WTC11 (cell line): ENCODE results near the gene VPS35L. TPM values are rescaled to one million over a fixed set of nuclear protein-coding genes. Genes with fewer than 3 reads are reported as not detected.

ENCODE experiments used
- ATAC-seq: fragments of 200-7000 bp; cut with Tn5 transposase; 2 replicates; pipeline ENCODE4 v1.10.0; 2021; ENCODE audit warnings: mild to moderate bottlenecking, moderate library complexity
- CTCF ChIA-PET: fragments of 300-600 bp; sonication (Branson Sonifier 250); formaldehyde crosslinking; loops from one replicate; lab custom pipeline; 2021; ENCODE audit warnings: antibody characterized with exemption; lab: Charles Lee
- POLR2A ChIA-PET: fragments of 350-600 bp; sonication (Branson Sonifier 250); formaldehyde crosslinking; loops from one replicate; lab custom pipeline; 2021; ENCODE audit warnings: antibody characterized with exemption; lab: Charles Lee
- DNase-seq: peaks from one replicate; pipeline ENCODE4 v3.0.0; 2021; ENCODE audit warnings: low spot score
- H3K27ac Mint-ChIP-seq: 2 replicates; pipeline ENCODE4 v1.8.0; 2021; ENCODE audit warnings: mixed read lengths
- H3K27me3 Mint-ChIP-seq: 2 replicates; pipeline ENCODE4 v1.8.0; 2021; ENCODE audit warnings: low read depth, mild to moderate bottlenecking, moderate library complexity, mixed read lengths
- H3K36me3 Mint-ChIP-seq: 2 replicates; pipeline ENCODE4 v1.8.0; 2021; ENCODE audit warnings: mixed read lengths
- H3K4me1 Mint-ChIP-seq: 2 replicates; pipeline ENCODE4 v1.8.0; 2022; ENCODE audit warnings: mixed read lengths
- H3K4me3 Mint-ChIP-seq: 2 replicates; pipeline ENCODE4 v1.8.0; 2021; ENCODE audit warnings: mild to moderate bottlenecking, moderate library complexity, mixed read lengths
- H3K9me3 Mint-ChIP-seq: 2 replicates; pipeline ENCODE4 v1.8.0; 2021; ENCODE audit warnings: mixed read lengths
- FOXJ3 ChIP-seq: sonication (generic); formaldehyde crosslinking; IDR thresholded peaks from 2 replicates; pipeline ENCODE4 v1.9.0; 2021; ENCODE audit warnings: missing genetic modification reagents, mild to moderate bottlenecking, borderline replicate concordance
- FOXK1 ChIP-seq: sonication (generic); formaldehyde crosslinking; IDR thresholded peaks from 2 replicates; pipeline ENCODE4 v1.8.0; 2022; ENCODE audit warnings: mild to moderate bottlenecking, moderate library complexity, missing genetic modification reagents
- GRHL2 ChIP-seq: fragments of 250-450 bp; sonication (Bioruptor Pico); IDR thresholded peaks from 2 replicates; pipeline ENCODE4 v1.8.0; 2022; ENCODE audit warnings: mild to moderate bottlenecking, moderate library complexity; ENCODE audit not compliant: insufficient replicate concordance, severe bottlenecking
- KAT7 ChIP-seq: sonication (generic); formaldehyde crosslinking; IDR thresholded peaks from 2 replicates; pipeline ENCODE4 v1.8.1; 2023; ENCODE audit warnings: missing genetic modification reagents, mild to moderate bottlenecking, borderline replicate concordance
- NFE2L1 ChIP-seq: sonication (generic); formaldehyde crosslinking; IDR thresholded peaks from 2 replicates; pipeline ENCODE4 v1.8.1; 2023; ENCODE audit warnings: missing genetic modification reagents
- OVOL2 ChIP-seq: fragments of 250-450 bp; sonication (Bioruptor Pico); IDR thresholded peaks from 2 replicates; pipeline ENCODE4 v1.9.0; 2021; ENCODE audit warnings: mild to moderate bottlenecking, borderline replicate concordance
- SMAD4 ChIP-seq: sonication (generic); formaldehyde crosslinking; IDR thresholded peaks from 2 replicates; pipeline ENCODE4 v1.8.0; 2022; ENCODE audit warnings: mild to moderate bottlenecking, missing genetic modification reagents
- ZNF121 ChIP-seq: sonication (generic); formaldehyde crosslinking; IDR thresholded peaks from 2 replicates; pipeline ENCODE4 v1.8.0; 2023; ENCODE audit warnings: missing genetic modification reagents
- total RNA-seq: library from RNA; stranded (reverse); gene quantifications from 3 replicates; pipeline ENCODE4 v1.2.3, GENCODE V29; 2021
- TF ChIP-seq, protein P1 (sequence below): sonication (generic); formaldehyde crosslinking; IDR thresholded peaks from 2 replicates; pipeline ENCODE4 v1.8.1; 2022; ENCODE audit warnings: low read depth, missing genetic modification reagents, borderline replicate concordance
- TF ChIP-seq, protein P2 (sequence below): sonication (generic); formaldehyde crosslinking; IDR thresholded peaks from 2 replicates; pipeline ENCODE4 v1.8.0; 2022; ENCODE audit warnings: mild to moderate bottlenecking, missing genetic modification reagents
- TF ChIP-seq, protein P3 (sequence below): fragments of 250-450 bp; sonication (Bioruptor Pico); IDR thresholded peaks from 2 replicates; pipeline ENCODE4 v1.8.0; 2021; ENCODE audit warnings: mild to moderate bottlenecking
- TF ChIP-seq, protein P4 (sequence below): sonication (generic); formaldehyde crosslinking; IDR thresholded peaks from 2 replicates; pipeline ENCODE4 v1.8.0; 2022; ENCODE audit warnings: mild to moderate bottlenecking, missing genetic modification reagents
- TF ChIP-seq, protein P5 (sequence below): sonication (generic); formaldehyde crosslinking; IDR thresholded peaks from 2 replicates; pipeline ENCODE4 v1.8.1; 2023; ENCODE audit warnings: mild to moderate bottlenecking, missing genetic modification reagents, moderate library complexity
- TF ChIP-seq, protein P6 (sequence below): fragments of 200-600 bp; IDR thresholded peaks from 2 replicates; pipeline ENCODE4 v1.8.0; 2022; ENCODE audit warnings: antibody characterized with exemption
- TF ChIP-seq, protein P7 (sequence below): fragments of 250-450 bp; sonication (Bioruptor Pico); IDR thresholded peaks from 2 replicates; pipeline ENCODE4 v1.9.0; 2021; ENCODE audit warnings: mild to moderate bottlenecking
- TF ChIP-seq, protein P8 (sequence below): sonication (generic); formaldehyde crosslinking; IDR thresholded peaks from 2 replicates; pipeline ENCODE4 v1.8.0; 2023; ENCODE audit warnings: missing genetic modification reagents, mild to moderate bottlenecking, borderline replicate concordance

VPS35L gene
- total RNA-seq, 1 experiment from 2014 or later = 59.7 TPM

DNA sequence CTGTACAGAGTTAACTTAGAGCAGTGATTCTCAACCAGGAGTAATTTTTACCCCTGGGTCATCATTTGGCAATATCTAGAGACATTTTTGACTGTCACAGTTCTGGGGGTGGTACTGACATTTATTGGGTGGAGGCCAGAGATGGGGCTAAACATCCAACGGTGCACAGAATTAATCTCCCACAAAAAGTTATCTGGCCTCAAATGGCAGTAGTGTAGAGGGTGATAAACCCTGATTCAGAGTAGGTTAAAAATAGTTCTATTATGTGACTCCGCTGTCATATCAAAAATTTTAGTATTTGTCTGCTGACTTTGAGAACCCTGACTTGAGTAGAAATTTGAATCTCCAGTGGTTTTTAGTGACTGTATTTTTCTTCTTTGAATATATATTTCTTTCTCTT, 19.1 kb downstream of the VPS35L start (continued):
- TF ChIP-seq, protein P1, sequence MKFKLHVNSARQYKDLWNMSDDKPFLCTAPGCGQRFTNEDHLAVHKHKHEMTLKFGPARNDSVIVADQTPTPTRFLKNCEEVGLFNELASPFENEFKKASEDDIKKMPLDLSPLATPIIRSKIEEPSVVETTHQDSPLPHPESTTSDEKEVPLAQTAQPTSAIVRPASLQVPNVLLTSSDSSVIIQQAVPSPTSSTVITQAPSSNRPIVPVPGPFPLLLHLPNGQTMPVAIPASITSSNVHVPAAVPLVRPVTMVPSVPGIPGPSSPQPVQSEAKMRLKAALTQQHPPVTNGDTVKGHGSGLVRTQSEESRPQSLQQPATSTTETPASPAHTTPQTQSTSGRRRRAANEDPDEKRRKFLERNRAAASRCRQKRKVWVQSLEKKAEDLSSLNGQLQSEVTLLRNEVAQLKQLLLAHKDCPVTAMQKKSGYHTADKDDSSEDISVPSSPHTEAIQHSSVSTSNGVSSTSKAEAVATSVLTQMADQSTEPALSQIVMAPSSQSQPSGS (CRISPR knock-in tag) = no peak
- TF ChIP-seq ZNF121 (CRISPR knock-in tag) (no peak), NFE2L1 (CRISPR knock-in tag) (no peak)
- TF ChIP-seq, protein P2, sequence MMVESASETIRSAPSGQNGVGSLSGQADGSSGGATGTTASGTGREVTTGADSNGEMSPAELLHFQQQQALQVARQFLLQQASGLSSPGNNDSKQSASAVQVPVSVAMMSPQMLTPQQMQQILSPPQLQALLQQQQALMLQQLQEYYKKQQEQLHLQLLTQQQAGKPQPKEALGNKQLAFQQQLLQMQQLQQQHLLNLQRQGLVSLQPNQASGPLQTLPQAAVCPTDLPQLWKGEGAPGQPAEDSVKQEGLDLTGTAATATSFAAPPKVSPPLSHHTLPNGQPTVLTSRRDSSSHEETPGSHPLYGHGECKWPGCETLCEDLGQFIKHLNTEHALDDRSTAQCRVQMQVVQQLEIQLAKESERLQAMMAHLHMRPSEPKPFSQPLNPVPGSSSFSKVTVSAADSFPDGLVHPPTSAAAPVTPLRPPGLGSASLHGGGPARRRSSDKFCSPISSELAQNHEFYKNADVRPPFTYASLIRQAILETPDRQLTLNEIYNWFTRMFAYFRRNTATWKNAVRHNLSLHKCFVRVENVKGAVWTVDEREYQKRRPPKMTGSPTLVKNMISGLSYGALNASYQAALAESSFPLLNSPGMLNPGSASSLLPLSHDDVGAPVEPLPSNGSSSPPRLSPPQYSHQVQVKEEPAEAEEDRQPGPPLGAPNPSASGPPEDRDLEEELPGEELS = no peak

DNA sequence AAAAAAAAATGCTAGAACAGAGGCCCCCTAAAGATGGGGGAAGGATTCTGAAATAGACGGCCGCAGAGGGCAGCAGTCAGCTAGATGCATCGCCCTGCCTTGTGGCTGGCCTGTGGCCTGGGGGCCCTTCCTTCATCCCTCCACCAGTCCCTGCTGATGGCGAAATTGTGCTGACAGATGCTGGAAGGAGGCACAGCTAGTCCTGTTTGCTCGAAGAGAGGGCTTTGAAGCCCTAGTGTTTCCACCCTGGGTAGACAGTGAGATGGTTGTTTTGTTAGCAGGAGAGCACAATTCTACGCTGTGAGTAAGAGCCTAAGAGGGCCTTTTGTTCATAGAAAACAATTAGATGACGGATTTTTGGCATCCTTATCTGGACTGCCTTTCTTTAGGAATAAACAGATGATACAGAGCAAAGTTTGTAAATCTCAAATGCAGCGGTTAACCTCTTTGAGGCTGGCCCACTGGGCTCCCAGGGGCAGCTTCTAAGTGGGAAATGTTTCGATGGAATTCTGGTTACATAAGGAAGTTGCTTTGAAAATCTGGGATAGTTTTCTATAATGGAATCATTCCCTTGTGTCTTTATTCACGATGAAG, 23.0 kb downstream of the VPS35L start:
- ChIA-PET POLR2A (interaction anchor here (0.7 kb wide), 1 partner anchor 21 kb away, joined by 3 read pairs; no protein-coding TSS in a partner anchor), CTCF (interaction anchor here (1.1 kb wide), 1 partner anchor 22 kb away, joined by 3 read pairs; no protein-coding TSS in a partner anchor)
- TF ChIP-seq, protein P3, sequence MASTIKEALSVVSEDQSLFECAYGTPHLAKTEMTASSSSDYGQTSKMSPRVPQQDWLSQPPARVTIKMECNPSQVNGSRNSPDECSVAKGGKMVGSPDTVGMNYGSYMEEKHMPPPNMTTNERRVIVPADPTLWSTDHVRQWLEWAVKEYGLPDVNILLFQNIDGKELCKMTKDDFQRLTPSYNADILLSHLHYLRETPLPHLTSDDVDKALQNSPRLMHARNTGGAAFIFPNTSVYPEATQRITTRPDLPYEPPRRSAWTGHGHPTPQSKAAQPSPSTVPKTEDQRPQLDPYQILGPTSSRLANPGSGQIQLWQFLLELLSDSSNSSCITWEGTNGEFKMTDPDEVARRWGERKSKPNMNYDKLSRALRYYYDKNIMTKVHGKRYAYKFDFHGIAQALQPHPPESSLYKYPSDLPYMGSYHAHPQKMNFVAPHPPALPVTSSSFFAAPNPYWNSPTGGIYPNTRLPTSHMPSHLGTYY (CRISPR knock-in tag) = no peak
- TF ChIP-seq, protein P4, sequence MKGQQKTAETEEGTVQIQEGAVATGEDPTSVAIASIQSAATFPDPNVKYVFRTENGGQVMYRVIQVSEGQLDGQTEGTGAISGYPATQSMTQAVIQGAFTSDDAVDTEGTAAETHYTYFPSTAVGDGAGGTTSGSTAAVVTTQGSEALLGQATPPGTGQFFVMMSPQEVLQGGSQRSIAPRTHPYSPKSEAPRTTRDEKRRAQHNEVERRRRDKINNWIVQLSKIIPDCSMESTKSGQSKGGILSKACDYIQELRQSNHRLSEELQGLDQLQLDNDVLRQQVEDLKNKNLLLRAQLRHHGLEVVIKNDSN (CRISPR knock-in tag) = no peak
- TF ChIP-seq, protein P5, sequence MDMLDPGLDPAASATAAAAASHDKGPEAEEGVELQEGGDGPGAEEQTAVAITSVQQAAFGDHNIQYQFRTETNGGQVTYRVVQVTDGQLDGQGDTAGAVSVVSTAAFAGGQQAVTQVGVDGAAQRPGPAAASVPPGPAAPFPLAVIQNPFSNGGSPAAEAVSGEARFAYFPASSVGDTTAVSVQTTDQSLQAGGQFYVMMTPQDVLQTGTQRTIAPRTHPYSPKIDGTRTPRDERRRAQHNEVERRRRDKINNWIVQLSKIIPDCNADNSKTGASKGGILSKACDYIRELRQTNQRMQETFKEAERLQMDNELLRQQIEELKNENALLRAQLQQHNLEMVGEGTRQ (CRISPR knock-in tag) = no peak
- TF ChIP-seq, protein P6, sequence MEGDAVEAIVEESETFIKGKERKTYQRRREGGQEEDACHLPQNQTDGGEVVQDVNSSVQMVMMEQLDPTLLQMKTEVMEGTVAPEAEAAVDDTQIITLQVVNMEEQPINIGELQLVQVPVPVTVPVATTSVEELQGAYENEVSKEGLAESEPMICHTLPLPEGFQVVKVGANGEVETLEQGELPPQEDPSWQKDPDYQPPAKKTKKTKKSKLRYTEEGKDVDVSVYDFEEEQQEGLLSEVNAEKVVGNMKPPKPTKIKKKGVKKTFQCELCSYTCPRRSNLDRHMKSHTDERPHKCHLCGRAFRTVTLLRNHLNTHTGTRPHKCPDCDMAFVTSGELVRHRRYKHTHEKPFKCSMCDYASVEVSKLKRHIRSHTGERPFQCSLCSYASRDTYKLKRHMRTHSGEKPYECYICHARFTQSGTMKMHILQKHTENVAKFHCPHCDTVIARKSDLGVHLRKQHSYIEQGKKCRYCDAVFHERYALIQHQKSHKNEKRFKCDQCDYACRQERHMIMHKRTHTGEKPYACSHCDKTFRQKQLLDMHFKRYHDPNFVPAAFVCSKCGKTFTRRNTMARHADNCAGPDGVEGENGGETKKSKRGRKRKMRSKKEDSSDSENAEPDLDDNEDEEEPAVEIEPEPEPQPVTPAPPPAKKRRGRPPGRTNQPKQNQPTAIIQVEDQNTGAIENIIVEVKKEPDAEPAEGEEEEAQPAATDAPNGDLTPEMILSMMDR = no peak
- TF ChIP-seq, protein P7, sequence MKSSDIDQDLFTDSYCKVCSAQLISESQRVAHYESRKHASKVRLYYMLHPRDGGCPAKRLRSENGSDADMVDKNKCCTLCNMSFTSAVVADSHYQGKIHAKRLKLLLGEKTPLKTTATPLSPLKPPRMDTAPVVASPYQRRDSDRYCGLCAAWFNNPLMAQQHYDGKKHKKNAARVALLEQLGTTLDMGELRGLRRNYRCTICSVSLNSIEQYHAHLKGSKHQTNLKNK = no peak
- H3K36me3 Mint-ChIP-seq = peaks cover 74% of the 10 kb centered on the region
- DNase-seq (no peak), ATAC-seq (no peak)
- no peak overlapping the region for H3K27ac Mint-ChIP-seq
- no peaks in the 10 kb centered on the region for H3K27me3 Mint-ChIP-seq
- H3K9me3 Mint-ChIP-seq = peaks cover 10% of the 10 kb centered on the region
- no peaks in the 10 kb centered on the region for H3K4me1 Mint-ChIP-seq
- H3K4me3 Mint-ChIP-seq = no peak overlapping the region

DNA sequence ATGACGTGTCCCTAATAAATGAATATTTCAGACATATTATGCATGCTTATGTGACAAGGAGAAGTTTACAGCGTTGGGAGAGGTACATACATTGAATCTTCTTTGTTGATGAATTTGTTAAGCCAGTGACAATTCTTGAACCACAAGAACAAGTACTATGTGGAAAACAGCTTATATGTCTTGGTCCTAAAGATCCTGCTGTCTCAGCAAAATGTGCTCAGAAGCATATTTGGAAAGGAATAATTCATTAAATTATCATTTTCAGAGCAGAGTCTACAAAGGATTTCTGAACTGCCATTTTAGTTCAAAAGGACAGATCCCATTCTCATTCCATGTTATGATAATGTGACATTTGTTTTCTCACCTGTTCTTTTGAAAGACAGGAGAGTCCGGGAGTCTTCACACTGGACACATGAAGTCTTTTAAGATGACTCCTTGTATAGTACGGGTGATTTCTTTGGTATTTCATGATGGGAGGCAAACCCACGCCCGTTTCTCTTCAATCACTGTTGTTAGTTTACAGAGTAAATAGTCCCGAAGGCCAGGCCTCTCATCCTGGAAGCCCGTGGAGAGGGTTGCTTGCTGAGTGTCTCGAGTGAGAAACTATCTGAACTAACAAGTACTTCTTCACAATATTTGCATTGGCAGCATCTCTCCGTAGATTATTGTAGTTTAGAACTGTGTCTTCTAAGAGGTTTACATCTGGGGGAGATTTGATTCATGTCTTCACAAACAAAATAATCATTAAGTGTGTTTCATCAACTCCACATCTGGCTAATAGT, 26.7 kb downstream of the VPS35L start:
- ChIA-PET POLR2A (no interaction called here), CTCF (interaction anchor here (1.5 kb wide), 1 partner anchor 326 kb away, joined by 4 read pairs; no protein-coding TSS in a partner anchor)
- Mint-ChIP-seq H3K4me3 (no peak overlapping the region), H3K27me3 (no peaks in the 10 kb centered on the region), H3K27ac (no peak overlapping the region), H3K4me1 (no peaks in the 10 kb centered on the region), H3K36me3 (peaks cover 70% of the 10 kb centered on the region), H3K9me3 (peaks cover 10% of the 10 kb centered on the region)
- no peak for DNase-seq
- ATAC-seq = no peak
- TF ChIP-seq, protein P8, sequence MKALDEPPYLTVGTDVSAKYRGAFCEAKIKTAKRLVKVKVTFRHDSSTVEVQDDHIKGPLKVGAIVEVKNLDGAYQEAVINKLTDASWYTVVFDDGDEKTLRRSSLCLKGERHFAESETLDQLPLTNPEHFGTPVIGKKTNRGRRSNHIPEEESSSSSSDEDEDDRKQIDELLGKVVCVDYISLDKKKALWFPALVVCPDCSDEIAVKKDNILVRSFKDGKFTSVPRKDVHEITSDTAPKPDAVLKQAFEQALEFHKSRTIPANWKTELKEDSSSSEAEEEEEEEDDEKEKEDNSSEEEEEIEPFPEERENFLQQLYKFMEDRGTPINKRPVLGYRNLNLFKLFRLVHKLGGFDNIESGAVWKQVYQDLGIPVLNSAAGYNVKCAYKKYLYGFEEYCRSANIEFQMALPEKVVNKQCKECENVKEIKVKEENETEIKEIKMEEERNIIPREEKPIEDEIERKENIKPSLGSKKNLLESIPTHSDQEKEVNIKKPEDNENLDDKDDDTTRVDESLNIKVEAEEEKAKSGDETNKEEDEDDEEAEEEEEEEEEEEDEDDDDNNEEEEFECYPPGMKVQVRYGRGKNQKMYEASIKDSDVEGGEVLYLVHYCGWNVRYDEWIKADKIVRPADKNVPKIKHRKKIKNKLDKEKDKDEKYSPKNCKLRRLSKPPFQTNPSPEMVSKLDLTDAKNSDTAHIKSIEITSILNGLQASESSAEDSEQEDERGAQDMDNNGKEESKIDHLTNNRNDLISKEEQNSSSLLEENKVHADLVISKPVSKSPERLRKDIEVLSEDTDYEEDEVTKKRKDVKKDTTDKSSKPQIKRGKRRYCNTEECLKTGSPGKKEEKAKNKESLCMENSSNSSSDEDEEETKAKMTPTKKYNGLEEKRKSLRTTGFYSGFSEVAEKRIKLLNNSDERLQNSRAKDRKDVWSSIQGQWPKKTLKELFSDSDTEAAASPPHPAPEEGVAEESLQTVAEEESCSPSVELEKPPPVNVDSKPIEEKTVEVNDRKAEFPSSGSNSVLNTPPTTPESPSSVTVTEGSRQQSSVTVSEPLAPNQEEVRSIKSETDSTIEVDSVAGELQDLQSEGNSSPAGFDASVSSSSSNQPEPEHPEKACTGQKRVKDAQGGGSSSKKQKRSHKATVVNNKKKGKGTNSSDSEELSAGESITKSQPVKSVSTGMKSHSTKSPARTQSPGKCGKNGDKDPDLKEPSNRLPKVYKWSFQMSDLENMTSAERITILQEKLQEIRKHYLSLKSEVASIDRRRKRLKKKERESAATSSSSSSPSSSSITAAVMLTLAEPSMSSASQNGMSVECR (CRISPR knock-in tag) = no peak
- no peak for TF ChIP-seq KAT7 (CRISPR knock-in tag)
- no peak for TF ChIP-seq FOXJ3 (CRISPR knock-in tag)
- TF ChIP-seq GRHL2 (CRISPR knock-in tag) = no peak
- TF ChIP-seq SMAD4 (CRISPR knock-in tag) = no peak
- no peak for TF ChIP-seq OVOL2 (CRISPR knock-in tag)
- no peak for TF ChIP-seq FOXK1 (CRISPR knock-in tag)
